ENCODE data around the gene BPI. TPM values are rescaled to one million over a fixed set of nuclear protein-coding genes. Genes with fewer than 3 reads are reported as not detected.
A peak's percentile ranks its signal among the peaks of the same experiment; 100 is the strongest.
"Not testable (repeated sequence)": the region's sequence is repeated elsewhere in the genome, so short reads cannot be mapped to it uniquely, and the experiment has no call there.

Gene BPI
- total and polyA plus RNA-seq, 11 donors: 0.18 to 2.9 (median 0.32) TPM; not detected in 7

- Histone ChIP-seq H3K27ac (no peak overlapping the region), H3K4me1 (peaks cover 0 to 6% (median 0%) of the 10 kb centered on the region in 12 donors), H3K4me3 (no peak overlapping the region), H3K9me3 (peaks cover 0 to 11% (median 7%) of the 10 kb centered on the region in 12 donors), H3K36me3 (no peaks in the 10 kb centered on the region), H3K27me3 (peaks cover 0 to 18% (median 0%) of the 10 kb centered on the region in 9 donors)
- DNase-seq (no peak), ATAC-seq (no peak)
- TF ChIP-seq POLR2A (IDR thresholded peaks at IDR 0.05): no peak
- TF ChIP-seq, protein P1, sequence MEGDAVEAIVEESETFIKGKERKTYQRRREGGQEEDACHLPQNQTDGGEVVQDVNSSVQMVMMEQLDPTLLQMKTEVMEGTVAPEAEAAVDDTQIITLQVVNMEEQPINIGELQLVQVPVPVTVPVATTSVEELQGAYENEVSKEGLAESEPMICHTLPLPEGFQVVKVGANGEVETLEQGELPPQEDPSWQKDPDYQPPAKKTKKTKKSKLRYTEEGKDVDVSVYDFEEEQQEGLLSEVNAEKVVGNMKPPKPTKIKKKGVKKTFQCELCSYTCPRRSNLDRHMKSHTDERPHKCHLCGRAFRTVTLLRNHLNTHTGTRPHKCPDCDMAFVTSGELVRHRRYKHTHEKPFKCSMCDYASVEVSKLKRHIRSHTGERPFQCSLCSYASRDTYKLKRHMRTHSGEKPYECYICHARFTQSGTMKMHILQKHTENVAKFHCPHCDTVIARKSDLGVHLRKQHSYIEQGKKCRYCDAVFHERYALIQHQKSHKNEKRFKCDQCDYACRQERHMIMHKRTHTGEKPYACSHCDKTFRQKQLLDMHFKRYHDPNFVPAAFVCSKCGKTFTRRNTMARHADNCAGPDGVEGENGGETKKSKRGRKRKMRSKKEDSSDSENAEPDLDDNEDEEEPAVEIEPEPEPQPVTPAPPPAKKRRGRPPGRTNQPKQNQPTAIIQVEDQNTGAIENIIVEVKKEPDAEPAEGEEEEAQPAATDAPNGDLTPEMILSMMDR (IDR thresholded peaks at IDR 0.05): no peak
- 38 to 44% (median 41%) methylated on average over 7 of the region's 7 CpGs for WGBS, 4 donors
- intact Hi-C loops (cut with DNase I): loop anchor here in 4 of 10 donors (5.0 to 10.0 kb wide), 2 partner anchors 68 to 71 kb away; no protein-coding TSS in a partner anchor
Measured at GRCh38 chr20:38336726-38337125, 32.8 kb downstream of the BPI start.

- peaks cover 0 to 11% (median 7%) of the 10 kb centered on the region in 12 donors for H3K9me3 ChIP-seq
- no peak for TF ChIP-seq POLR2A (IDR thresholded peaks at IDR 0.05)
- TF ChIP-seq, protein P1 (IDR thresholded peaks at IDR 0.05): peak in 8 of 12 donors; percentile 8 to 39 (median 29)
- H3K27me3 ChIP-seq: peaks cover 0 to 18% (median 0%) of the 10 kb centered on the region in 9 donors
- WGBS, 4 donors: 34 to 45% (median 39%) methylated on average over 6 of the region's 6 CpGs
- DNase-seq: no peak
- H3K4me3 ChIP-seq: no peak overlapping the region
- no peaks in the 10 kb centered on the region for H3K36me3 ChIP-seq
- ATAC-seq: no peak
- no peak overlapping the region for H3K27ac ChIP-seq
- intact Hi-C loops (cut with DNase I): loop anchor here in 4 of 10 donors (5.0 to 10.0 kb wide), 2 partner anchors 67 to 70 kb away; no protein-coding TSS in a partner anchor
- H3K4me1 ChIP-seq: peaks cover 0 to 6% (median 0%) of the 10 kb centered on the region in 12 donors
Measured at GRCh38 chr20:38337561-38338140, 33.7 kb downstream of the BPI start.

DNA sequence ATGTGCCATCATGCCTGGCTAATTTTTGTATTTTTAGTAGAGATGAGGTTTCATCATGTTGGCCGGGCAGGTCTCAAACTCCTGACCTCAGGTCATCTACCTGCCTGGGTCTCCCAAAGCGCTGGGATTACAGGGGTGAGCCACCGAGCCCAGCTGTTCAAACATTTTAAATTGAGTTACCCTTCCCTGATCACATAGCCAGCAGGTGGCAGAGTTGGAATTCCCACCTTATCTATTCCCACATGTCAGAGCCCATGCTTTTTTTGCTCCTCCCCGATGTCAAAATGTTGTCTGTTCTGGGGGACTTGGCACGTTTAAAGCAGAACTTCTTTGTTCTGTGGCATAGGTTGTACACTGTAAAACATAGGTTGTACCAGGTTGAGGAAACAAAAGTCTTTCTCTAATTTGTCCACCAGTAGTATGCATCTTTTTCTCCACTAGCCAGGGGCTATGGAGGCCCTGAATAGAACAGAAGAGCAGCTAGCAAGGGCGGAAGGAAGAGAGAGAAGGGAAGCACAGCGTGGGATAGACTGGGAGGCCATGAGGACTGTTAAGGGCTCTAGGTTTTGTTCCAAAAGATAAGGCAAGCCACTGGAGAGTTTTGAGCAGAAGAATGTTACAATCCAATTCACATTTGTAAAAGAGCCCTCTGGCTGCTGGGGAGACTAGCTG is 35.0 kb downstream of the BPI start:
- Histone ChIP-seq H3K36me3 (no peaks in the 10 kb centered on the region), H3K27me3 (peaks cover 0 to 18% (median 0%) of the 10 kb centered on the region in 9 donors), H3K4me1 (peaks cover 0 to 6% (median 0%) of the 10 kb centered on the region in 12 donors), H3K27ac (no peak overlapping the region), H3K4me3 (no peak overlapping the region), H3K9me3 (peaks cover 0 to 11% (median 7%) of the 10 kb centered on the region in 12 donors)
- DNase-seq (no peak), ATAC-seq (peak in 2 of 4 donors; percentile 31 to 45)
- TF ChIP-seq POLR2A (IDR thresholded peaks at IDR 0.05): no peak
- TF ChIP-seq, protein P1 (IDR thresholded peaks at IDR 0.05): peak in 8 of 12 donors; percentile 12 to 42 (median 24)
- intact Hi-C loops (cut with DNase I): loop anchor here in 4 of 10 donors (5.0 to 10.0 kb wide), 2 partner anchors 66 to 68 kb away; no protein-coding TSS in a partner anchor
- 32 to 43% (median 36%) methylated on average over 7 of the region's 7 CpGs for WGBS, 4 donors

DNA sequence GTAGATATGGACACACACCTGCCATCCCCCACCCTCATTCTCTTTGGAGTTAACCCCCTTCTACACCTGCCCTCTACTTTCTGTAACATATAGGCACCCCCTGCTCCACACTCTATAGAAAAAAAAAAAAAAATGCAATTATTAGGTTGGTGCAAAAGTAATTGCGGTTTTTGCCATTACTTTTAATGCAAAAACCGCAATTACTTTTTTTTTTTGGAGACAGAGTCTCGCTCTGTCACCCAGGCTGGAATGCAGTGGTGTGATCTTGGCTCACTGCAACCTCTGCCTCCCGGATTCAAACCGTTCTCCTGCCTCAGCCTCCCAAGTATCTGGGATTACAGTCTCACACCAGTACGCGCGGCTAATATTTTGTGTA is 35.6 kb downstream of the BPI start:
- H3K4me3 ChIP-seq, H3K36me3 ChIP-seq, ATAC-seq, H3K4me1 ChIP-seq, DNase-seq, H3K27ac ChIP-seq: not testable (repeated sequence)
- Histone ChIP-seq H3K27me3 (peaks cover 0 to 18% (median 0%) of the 10 kb centered on the region in 9 donors), H3K9me3 (peaks cover 0 to 11% (median 7%) of the 10 kb centered on the region in 12 donors)
- 83 to 88% (median 86%) methylated on average over 8 of the region's 8 CpGs for WGBS, 4 donors
- intact Hi-C loops (cut with DNase I): loop anchor here in 4 of 10 donors (5.0 to 10.0 kb wide), 2 partner anchors 65 to 68 kb away; no protein-coding TSS in a partner anchor

Measured in heart left ventricle (tissue), 16 donors.